Stimulated activated CD4-positive, alpha-beta T cell treated with anti-CD3 and anti-CD28 coated beads, Interleukin-12 subunit alpha, Interleukin-12 subunit beta, amount 100 ng/mL, for 24 hours (primary cell): ENCODE measurements around the gene SLC9A2.

Experiments used
- DNase-seq, 2 experiments: peaks; one replicate each; pipeline ENCODE4 v3.0.0-alpha.2; 2020; ENCODE audit warnings: low read depth in 2 of 2

Gene SLC9A2

DNA sequence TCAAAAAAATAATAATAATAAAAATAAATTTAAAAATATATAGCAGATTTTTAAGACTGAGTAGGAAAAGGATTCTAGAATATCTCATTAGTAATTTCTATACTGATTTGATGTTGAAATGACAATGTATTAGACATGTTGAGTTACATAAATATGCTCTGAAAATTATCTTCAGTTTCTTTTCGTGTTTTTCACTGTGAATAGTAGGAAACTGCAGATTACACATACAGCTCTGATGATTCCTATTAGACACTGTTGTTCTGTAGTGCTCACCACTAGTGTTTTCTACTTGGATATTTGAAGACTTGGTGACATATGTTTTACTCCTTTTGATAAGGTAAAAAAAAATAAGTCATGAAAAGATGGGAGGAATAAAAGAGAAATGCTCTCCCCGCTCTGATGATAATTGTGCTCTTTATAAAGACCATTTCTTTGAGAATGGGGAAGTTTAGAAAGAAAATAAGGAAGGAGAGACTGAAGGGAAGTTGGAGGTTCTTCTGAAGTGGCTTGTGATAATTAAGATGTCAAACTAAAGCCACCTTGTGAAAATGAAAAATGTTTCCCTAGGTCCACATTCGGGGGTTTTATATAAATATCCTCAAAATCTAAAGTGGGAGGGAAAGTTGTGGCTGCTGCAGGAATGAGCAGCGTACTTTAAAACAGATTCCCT lies 52.9 kb downstream of the SLC9A2 start:
- no peak for DNase-seq

GRCh38 chr2:102674370-102674769 lies 55.0 kb downstream of the SLC9A2 start:
- DNase-seq = no peak

DNA sequence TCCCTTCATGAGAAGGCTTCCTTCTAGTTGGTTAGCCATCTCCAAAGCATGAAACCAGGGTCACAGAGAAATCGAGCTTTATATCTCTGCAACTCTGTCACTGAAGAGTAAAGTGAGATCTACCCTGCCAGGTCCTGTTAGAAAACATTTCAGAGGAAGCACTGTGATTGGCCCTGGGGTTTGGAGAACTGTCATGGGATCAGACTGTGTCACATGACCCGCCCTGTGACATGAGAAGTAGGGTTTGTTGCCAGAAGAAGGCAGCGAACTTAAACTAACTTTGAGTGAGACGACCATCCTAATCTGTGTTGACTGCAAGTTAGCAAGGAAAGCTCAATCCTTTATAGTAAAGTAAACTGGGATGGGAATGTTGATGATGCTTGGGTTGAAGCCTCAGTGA lies 55.5 kb downstream of the SLC9A2 start:
- DNase-seq = no peak

DNA sequence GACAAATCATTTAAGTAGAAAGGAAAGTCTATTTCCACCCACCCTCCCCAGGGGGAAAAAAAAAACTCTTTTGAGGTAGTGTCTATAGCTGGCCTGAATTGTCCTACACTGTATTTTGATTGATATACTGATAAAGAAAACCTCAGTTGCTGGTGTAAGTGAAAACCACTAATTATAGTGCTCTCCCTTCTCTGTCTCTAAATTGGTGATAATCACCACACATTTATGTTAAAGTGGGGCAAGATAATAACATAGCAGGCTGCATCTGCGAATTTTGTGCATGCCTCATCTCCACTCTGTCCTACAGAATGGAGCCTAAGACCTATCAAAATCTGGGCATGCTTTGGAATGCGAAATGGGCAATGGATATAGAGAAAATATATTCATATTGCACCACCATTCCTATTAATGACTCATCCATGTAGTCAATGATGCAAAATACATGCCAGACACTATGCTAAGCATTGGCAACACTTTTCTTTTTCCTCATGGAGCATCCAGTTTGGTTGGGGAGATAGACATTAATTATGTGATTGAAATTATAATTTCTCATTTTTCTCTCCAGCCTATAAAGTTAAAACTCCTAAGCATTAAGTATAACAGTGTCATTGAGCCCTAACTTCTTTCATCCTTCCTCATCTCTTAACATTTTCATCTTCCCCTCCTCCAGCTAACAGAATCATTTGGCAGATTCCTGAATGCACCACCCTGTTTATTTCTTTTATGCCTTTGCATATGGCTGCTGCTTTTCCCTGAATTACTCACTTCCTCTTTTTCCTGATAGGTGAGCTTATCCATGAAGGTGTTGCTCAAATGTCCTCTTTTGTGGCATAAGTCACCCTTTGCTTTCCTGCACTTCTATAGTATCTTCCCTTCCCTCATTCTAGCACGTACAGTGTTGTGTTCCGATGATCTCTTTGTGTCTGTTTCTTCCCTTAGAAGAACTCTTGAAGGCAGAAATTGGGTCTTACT lies 58.2 kb downstream of the SLC9A2 start:
- DNase-seq = no peak

DNA sequence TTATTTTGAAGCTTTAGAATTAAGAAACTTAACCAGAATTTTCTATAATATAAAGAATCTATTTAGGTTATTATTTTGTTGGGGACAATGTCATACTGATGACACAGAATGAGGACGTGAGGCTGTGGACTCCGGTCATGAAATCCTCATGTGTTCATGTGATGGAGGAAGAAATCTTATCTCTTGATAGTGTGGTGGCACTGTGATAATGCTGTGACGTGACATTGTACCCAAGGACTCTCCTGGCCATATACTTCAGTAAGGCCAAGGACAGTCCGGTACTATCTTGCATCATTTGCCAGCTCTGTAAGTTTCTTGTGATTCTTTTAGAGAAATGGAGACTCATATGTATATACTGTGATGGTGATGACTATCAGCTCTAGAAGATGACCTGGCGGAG lies 59.1 kb downstream of the SLC9A2 start:
- no peak for DNase-seq

GRCh38 chr2:102686479-102687439 lies 67.4 kb downstream of the SLC9A2 start:
- no peak for DNase-seq

GRCh38 chr2:102690012-102690411 lies 70.7 kb downstream of the SLC9A2 start:
- DNase-seq = no peak

GRCh38 chr2:102696463-102696862 lies 77.1 kb downstream of the SLC9A2 start:
- no peak for DNase-seq

DNA sequence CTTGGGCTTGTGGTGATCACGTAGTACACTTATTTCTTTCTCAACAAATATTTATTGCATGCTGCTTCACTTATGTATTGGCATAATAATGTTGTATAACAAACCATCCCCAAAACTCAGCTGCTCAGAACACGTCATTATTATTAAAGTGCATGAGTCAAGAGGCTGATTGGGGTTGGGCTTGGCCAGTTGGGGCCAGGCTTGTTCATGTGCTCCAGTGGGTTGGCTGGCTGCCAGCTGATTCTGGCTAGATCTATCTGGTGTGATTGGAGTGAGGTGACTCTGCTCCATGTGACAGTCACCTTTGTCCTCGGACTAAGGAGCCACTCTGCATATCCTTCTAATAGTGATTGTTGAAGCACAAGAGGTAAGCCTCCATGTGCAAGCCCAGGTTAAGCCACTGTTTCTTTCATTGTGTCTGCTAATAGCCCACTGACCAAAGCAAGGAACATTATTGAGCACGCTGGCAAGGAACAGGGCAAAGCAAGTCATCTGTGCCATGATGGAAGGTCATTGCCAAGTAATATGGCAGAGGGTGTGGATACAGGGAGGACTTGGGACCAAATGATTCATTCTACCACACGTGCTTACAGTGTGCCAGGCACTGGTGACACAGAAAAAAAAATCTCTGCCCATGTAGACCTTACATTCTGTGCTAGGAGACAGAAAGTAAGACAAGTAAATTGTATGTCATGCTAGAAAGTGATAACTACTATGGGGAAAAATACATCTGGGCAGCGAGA lies 79.2 kb downstream of the SLC9A2 start:
- DNase-seq = no peak

- no peak for DNase-seq
These were observed 84.0 kb downstream of the SLC9A2 start for GRCh38 chr2:102703305-102703704.

- DNase-seq = no peak
These were observed 84.4 kb downstream of the SLC9A2 start for GRCh38 chr2:102703748-102704147.

- DNase-seq = no peak
These were observed 85.2 kb downstream of the SLC9A2 start for GRCh38 chr2:102704531-102704930.

GRCh38 chr2:102707796-102708695 lies 88.7 kb downstream of the SLC9A2 start:
- no peak for DNase-seq

DNA sequence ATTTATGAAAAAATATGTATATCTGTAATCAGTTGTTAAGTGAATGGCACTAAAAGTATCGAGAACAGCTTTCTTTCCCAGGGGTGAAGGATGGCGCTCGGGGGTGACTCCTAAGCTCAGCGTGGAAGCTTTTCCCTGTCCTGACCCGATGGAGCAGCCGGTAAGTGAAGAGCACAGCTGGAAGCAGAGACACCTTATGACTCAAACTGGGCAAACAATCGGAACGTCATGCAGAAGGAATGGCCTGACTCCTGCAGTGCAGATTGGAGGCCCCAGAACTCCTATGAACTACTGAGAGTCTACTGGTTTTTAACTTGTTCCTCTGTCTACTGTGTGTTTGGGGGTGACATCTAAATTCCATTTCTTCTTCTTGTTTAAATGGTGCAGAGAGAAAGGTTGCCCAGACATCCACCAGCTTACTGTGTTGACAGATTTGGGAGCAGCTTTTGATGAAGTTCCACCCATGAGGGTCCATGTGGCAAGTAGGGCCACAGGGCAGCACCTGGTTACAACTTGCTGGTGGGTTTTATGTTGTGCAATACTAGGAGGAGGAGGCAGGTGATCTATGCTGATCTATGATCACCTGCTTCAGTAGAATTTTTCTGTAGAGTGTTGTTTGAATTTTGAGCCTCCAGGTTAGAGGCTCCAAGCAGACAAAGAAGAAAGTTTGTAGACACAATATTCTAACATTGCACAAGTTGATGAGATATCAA lies 89.7 kb downstream of the SLC9A2 start:
- no peak for DNase-seq

- no peak for DNase-seq
These were observed 98.1 kb downstream of the SLC9A2 start for GRCh38 chr2:102717308-102718018.

DNA sequence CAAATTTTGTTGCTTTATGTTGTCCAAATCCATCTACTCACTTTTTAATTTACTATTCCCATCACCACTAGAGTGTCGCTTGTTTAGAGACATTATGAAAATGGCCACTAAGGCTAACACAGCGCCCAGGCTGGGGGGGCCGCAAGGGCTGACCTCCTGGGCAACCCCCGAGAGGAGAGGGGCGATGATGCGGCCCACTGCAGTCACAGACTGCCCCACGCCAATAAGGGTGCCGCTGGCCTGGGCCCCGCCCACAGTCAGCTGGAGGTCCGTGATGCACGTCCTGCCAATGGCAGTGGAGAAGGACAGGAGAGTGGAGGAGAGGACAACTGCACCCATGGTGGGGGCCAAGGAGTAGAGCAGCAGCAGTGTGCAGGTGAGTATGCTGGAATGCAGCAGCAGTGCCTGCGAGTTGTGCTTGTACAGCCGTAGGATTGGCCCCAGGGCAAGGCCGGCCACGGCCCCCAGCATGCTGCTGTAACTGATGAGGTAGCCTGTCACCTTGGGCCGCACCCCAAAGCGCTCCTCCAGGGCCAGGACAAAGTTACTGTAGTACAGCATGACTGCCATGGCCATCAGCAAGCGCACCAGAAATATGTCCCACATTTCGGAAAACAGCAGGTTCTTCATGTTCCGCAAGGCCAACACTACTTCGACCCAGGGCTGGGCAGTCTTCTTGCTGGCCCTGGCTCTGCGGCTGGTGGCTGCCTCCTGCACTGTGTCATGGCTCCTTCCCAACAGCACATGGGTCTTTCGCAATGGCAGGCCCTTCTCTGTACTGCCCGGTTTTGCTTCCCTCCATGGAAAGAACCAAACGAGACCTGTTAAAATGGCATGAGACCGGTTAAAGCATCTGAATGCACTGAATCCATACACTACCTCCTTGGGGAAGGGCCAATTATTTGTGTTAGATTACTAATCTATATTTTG lies 99.3 kb downstream of the SLC9A2 start:
- no peak for DNase-seq

DNA sequence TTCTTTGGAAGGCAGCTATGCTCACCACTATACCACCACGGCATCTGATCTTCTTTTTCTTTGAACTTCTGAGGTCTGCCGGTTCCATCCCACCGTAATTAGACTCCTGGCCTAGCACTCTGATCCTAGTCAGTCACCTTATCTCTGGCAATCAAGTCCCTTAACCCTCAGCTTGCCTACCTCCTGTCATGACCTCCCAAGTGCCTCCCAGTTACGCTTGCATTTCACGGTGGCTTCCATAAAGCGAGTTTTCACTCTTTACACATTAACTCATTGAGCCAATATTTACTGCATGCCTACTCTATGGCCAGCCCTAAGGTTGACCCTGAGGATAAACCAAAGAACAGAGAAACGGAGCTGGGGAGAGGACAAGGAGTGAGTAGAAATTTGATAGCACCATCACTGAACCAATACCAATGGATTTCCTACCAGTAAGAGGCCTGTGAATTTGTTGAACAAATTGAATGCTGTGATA lies 104.7 kb downstream of the SLC9A2 start:
- DNase-seq = no peak

GRCh38 chr2:102724553-102724952 lies 105.2 kb downstream of the SLC9A2 start:
- DNase-seq = no peak
